ENCODE data around the gene PDP2.
"Not testable (repeated sequence)": the region's sequence is repeated elsewhere in the genome, so short reads cannot be mapped to it uniquely, and the experiment has no call there.

Gene PDP2

GRCh38 chr16:66919569-66920298 lies 39.4 kb downstream of the PDP2 start:
- DNase-seq (ENCODE audit: low spot score) = no peak

- no peak for DNase-seq (ENCODE audit: low spot score)
These were observed 39.9 kb downstream of the PDP2 start for GRCh38 chr16:66920299-66920590.

- DNase-seq (ENCODE audit: low spot score) = no peak
These were observed 40.8 kb downstream of the PDP2 start for GRCh38 chr16:66920924-66921680.

- no peak for DNase-seq (ENCODE audit: low spot score)
These were observed 41.6 kb downstream of the PDP2 start for GRCh38 chr16:66921729-66922450.

GRCh38 chr16:66923247-66923731 lies 43.0 kb downstream of the PDP2 start:
- DNase-seq (ENCODE audit: low spot score) = no peak

GRCh38 chr16:66923866-66924265 lies 43.6 kb downstream of the PDP2 start:
- DNase-seq (ENCODE audit: low spot score) = no peak

- DNase-seq (ENCODE audit: low spot score) = no peak
These were observed 44.4 kb downstream of the PDP2 start for GRCh38 chr16:66924527-66925321.

GRCh38 chr16:66925322-66925840 lies 45.1 kb downstream of the PDP2 start, which contains the start of gene RRAD:
TSS of gene RRAD (minus strand) at chr16:66925535. CDS start at chr16:66925179, 356 bp downstream.
- DNase-seq (ENCODE audit: low spot score) = no peak

- DNase-seq (ENCODE audit: low spot score) = no peak
These were observed 46.0 kb downstream of the PDP2 start for GRCh38 chr16:66926171-66926947.

- no peak for DNase-seq (ENCODE audit: low spot score)
These were observed 46.7 kb downstream of the PDP2 start for GRCh38 chr16:66926961-66927436.

- DNase-seq (ENCODE audit: low spot score) = no peak
These were observed 47.8 kb downstream of the PDP2 start for GRCh38 chr16:66927918-66928649.

GRCh38 chr16:66928702-66929388 lies 48.5 kb downstream of the PDP2 start:
- no peak for DNase-seq (ENCODE audit: low spot score)

- no peak for DNase-seq (ENCODE audit: low spot score)
These were observed 49.9 kb downstream of the PDP2 start for GRCh38 chr16:66930189-66930588.

GRCh38 chr16:66931665-66932064 lies 51.4 kb downstream of the PDP2 start:
- DNase-seq (ENCODE audit: low spot score) = no peak

GRCh38 chr16:66932076-66932475 lies 51.8 kb downstream of the PDP2 start:
- no peak for DNase-seq (ENCODE audit: low spot score)

GRCh38 chr16:66933776-66934137 lies 53.4 kb downstream of the PDP2 start:
- no peak for DNase-seq (ENCODE audit: low spot score)

GRCh38 chr16:66934138-66934838 lies 54.0 kb downstream of the PDP2 start, which contains the start of gene CIAO2B:
TSS of gene CIAO2B (minus strand) at chr16:66934402. CDS start at chr16:66934364, 38 bp downstream.
- peak; percentile 95 for DNase-seq (ENCODE audit: low spot score)

GRCh38 chr16:66934839-66935313 lies 54.6 kb downstream of the PDP2 start:
- not testable (repeated sequence) for DNase-seq (ENCODE audit: low spot score)

Data from left forelimb (tissue), 1 donor.